GM12872 (cell line): ENCODE results near the gene DHX40.

Source experiments
- CTCF ChIP-seq: IDR thresholded peaks from 3 replicates; pipeline ENCODE4 v1.5.1; 2011; ENCODE audit warnings: low read depth, mild to moderate bottlenecking, low read length, moderate library complexity; ENCODE audit not compliant: insufficient read depth

The DHX40 gene

GRCh38 chr17:59617156-59617732 lies 51.8 kb downstream of the DHX40 start:
- no peak for TF ChIP-seq CTCF

- TF ChIP-seq CTCF: no peak
These were observed 53.6 kb downstream of the DHX40 start for GRCh38 chr17:59619035-59619297.

GRCh38 chr17:59619298-59620063 lies 54.1 kb downstream of the DHX40 start, which contains the start of gene CLTC:
Gene CLTC (plus strand): TSS chr17:59619895. CDS start chr17:59620132, 237 bp downstream.
- TF ChIP-seq CTCF: no peak

GRCh38 chr17:59620064-59620359 lies 54.6 kb downstream of the DHX40 start:
- TF ChIP-seq CTCF: no peak

- TF ChIP-seq CTCF: no peak
These were observed 55.3 kb downstream of the DHX40 start for GRCh38 chr17:59620518-59621259.

GRCh38 chr17:59621771-59622170 lies 56.4 kb downstream of the DHX40 start:
- no peak for TF ChIP-seq CTCF

- TF ChIP-seq CTCF: no peak
These were observed 57.7 kb downstream of the DHX40 start for GRCh38 chr17:59623151-59623550.
